Tibial nerve (tissue), 4 donors: ENCODE results near the gene PCDHB12.
"Not testable (repeated sequence)": the region's sequence is repeated elsewhere in the genome, so short reads cannot be mapped to it uniquely, and the experiment has no call there.

Experiments
- CTCF ChIP-seq, 5 experiments: fragments of 200-600 bp in 3 of 5; fragments of 450-650 bp in 2 of 5; sonication (generic) in 3 of 5; IDR thresholded peaks; one replicate each; pipeline ENCODE4 v1.5.1; 2016 to 2019; ENCODE audit warnings: antibody characterized with exemption in 5 of 5, mild to moderate bottlenecking in 3 of 5, moderate library complexity in 2 of 5
- EP300 ChIP-seq, 2 donors: sonication (generic); formaldehyde crosslinking; IDR thresholded peaks; one replicate each; pipeline ENCODE4 v1.6.1; 2017; ENCODE audit warnings: antibody characterized with exemption in 2 of 2, mild to moderate bottlenecking in 1 of 2
- POLR2A ChIP-seq, 2 donors: fragments of 450-650 bp; IDR thresholded peaks; one replicate each; pipeline ENCODE4 v1.6.1; 2017; ENCODE audit warnings: antibody characterized with exemption in 2 of 2, mild to moderate bottlenecking in 2 of 2, moderate library complexity in 2 of 2

GRCh38 chr5:141201646-141202045, 6.9 kb upstream of the PCDHB12 start:
- TF ChIP-seq CTCF, POLR2A, EP300 (IDR thresholded peaks at IDR 0.05): not testable (repeated sequence)
